GM23248 (cell line): ENCODE results near the gene TARP. TPM values are rescaled to one million over a fixed set of nuclear protein-coding genes. Genes with fewer than 3 reads are reported as not detected.

Source experiments
- DNase-seq: peaks from one replicate; pipeline ENCODE4 v3.0.0-alpha.2; 2015
- H2AFZ ChIP-seq: fragments of 200-600 bp; sonication (generic); 2 replicates; pipeline ENCODE4 v1.6.1; 2016; ENCODE audit warnings: antibody characterized with exemption
- H3F3A ChIP-seq: fragments of 200-600 bp; sonication (generic); 2 replicates; pipeline ENCODE4 v1.6.1; 2016; ENCODE audit warnings: mild to moderate bottlenecking, antibody characterized with exemption, mixed run types; ENCODE audit not compliant: insufficient read depth
- H3K27ac ChIP-seq: fragments of 200-600 bp; sonication (generic); 2 replicates; pipeline ENCODE4 v1.5.1; 2016; ENCODE audit warnings: mild to moderate bottlenecking
- H3K27me3 ChIP-seq: fragments of 200-600 bp; sonication (generic); replicated peaks from 2 replicates; pipeline ENCODE4 v1.6.1; 2016; ENCODE audit warnings: mild to moderate bottlenecking; ENCODE audit not compliant: insufficient read depth
- H3K36me3 ChIP-seq: fragments of 200-600 bp; sonication (generic); 2 replicates; pipeline ENCODE4 v1.6.1; 2016; ENCODE audit warnings: low read depth, mild to moderate bottlenecking
- H3K4me1 ChIP-seq: fragments of 200-600 bp; sonication (generic); 2 replicates; pipeline ENCODE4 v1.6.1; 2016; ENCODE audit warnings: mild to moderate bottlenecking; ENCODE audit not compliant: insufficient read depth
- H3K4me2 ChIP-seq: fragments of 200-600 bp; sonication (generic); one replicate; pipeline ENCODE4 v1.6.1; 2016; ENCODE audit warnings: mild to moderate bottlenecking; ENCODE audit not compliant: unreplicated experiment
- H3K4me3 ChIP-seq: fragments of 200-600 bp; sonication (generic); 2 replicates; pipeline ENCODE4 v1.5.1; 2016; ENCODE audit warnings: mild to moderate bottlenecking
- H3K79me2 ChIP-seq: fragments of 200-600 bp; sonication (generic); 2 replicates; pipeline ENCODE4 v1.6.1; 2016; ENCODE audit warnings: mild to moderate bottlenecking; ENCODE audit not compliant: insufficient read depth
- H3K9ac ChIP-seq: fragments of 200-600 bp; sonication (generic); 2 replicates; pipeline ENCODE4 v1.6.1; 2016; ENCODE audit warnings: mild to moderate bottlenecking
- H3K9me2 ChIP-seq: fragments of 200-600 bp; sonication (generic); 2 replicates; pipeline ENCODE4 v1.6.1; 2016; ENCODE audit warnings: mixed run types, mild to moderate bottlenecking, moderate library complexity; ENCODE audit not compliant: insufficient read depth
- H3K9me3 ChIP-seq: fragments of 200-600 bp; sonication (generic); one replicate; pipeline ENCODE4 v1.6.1; 2017; ENCODE audit warnings: low read depth
- H4K20me1 ChIP-seq: fragments of 200-600 bp; sonication (generic); 2 replicates; pipeline ENCODE4 v1.6.0; 2016; ENCODE audit not compliant: insufficient read depth
- EZH2 ChIP-seq: fragments of 200-600 bp; sonication (generic); IDR thresholded peaks from 2 replicates; pipeline ENCODE4 v1.6.1; 2018; ENCODE audit warnings: antibody characterized with exemption, mild to moderate bottlenecking; ENCODE audit not compliant: insufficient read depth, poor library complexity, severe bottlenecking
- EZH2phosphoT487 ChIP-seq: fragments of 200-600 bp; sonication (generic); IDR thresholded peaks from 2 replicates; pipeline ENCODE4 v1.6.1; 2018; ENCODE audit warnings: antibody characterized with exemption, moderate library complexity, mild to moderate bottlenecking, low read depth; ENCODE audit not compliant: insufficient read depth
- WGBS, 2 experiments: methylation state at CpG; one replicate each; pipeline ENCODE4 v1.1.6; 2015 to 2017; ENCODE audit warnings: low lambda C conversion rate in 2 of 2, low coverage in 1 of 2; ENCODE audit errors: missing lambda C conversion rate in 2 of 2; 5-methylcytosine and 5-hydroxymethylcytosine counted together
- in situ Hi-C: fragments of 300-500 bp; cut with MboI; formaldehyde crosslinking; loops from 2 replicates; pipeline ENCODE4 v1.15.0; 2020
- polyA plus RNA-seq: library from polyadenylated mRNA; unstranded; fragments of >200 nt; fragmentation: Nextera tagmentation; extraction: Ambion mirVana; gene quantifications from 2 replicates; pipeline ENCODE4 v1.2.1, GENCODE V29; 2016
- small RNA-seq: library from RNA; depleted of rRNA; stranded (forward); fragments of <200 nt; gene quantifications from one replicate; pipeline ENCODE3, GENCODE V24; 2014; ENCODE audit warnings: low read depth, low replicate concordance
- total RNA-seq: library from RNA; depleted of rRNA; stranded (reverse); fragments of >200 nt; shearing (Covaris generic); gene quantifications from 2 replicates; pipeline ENCODE4 v1.2.3, GENCODE V29; 2014; rRNA removed

Gene TARP

GRCh38 chr7:38215115-38215514 lies 58.3 kb downstream of the TARP start:
- no peaks in the 10 kb centered on the region; the same call in 1 of the 2 replicates for H3F3A ChIP-seq
- no peak overlapping the region for H3K4me3 ChIP-seq
- TF ChIP-seq EZH2phosphoT487 (no peak), EZH2 (no peak)
- no peaks in the 10 kb centered on the region for H4K20me1 ChIP-seq
- H3K9ac ChIP-seq: no peak overlapping the region
- in situ Hi-C loops: no loop called here
- H3K9me3 ChIP-seq: no peaks in the 10 kb centered on the region
- H3K9me2 ChIP-seq: no peaks in the 10 kb centered on the region
- H3K36me3 ChIP-seq: peaks cover 14% of the 10 kb centered on the region
- no peak overlapping the region for H3K4me2 ChIP-seq
- H3K79me2 ChIP-seq: peaks cover 20% of the 10 kb centered on the region; the same call in 1 of the 2 replicates
- H3K27ac ChIP-seq: no peak overlapping the region
- no peak overlapping the region for H2AFZ ChIP-seq
- H3K27me3 ChIP-seq: no peaks in the 10 kb centered on the region
- 53 to 57% methylated on average over 1 of the region's 1 CpG for WGBS, 2 experiments
- DNase-seq: peak; percentile 49
- peaks cover 3% of the 10 kb centered on the region; the same call in 1 of the 2 replicates for H3K4me1 ChIP-seq

DNA sequence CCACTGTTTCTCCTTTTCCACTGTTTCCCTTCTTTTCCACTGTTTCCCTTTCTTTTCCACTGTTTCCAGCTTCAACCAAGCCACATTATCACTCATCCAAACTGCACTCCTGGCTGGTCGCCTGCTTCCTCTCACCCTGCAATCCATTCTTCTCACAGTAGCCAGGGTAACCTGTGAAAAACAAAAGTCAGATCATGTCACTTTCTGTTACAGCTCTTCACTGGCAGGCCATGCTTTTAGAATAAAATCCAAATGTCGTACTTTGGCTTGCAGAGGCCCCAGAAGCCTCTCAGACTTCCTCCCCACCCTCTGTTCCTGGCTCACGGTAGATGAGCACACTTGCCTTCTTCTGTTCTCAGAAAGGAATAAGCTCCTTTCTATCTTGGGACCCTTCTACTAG lies 61.5 kb downstream of the TARP start:
- Histone ChIP-seq H3F3A (no peaks in the 10 kb centered on the region; the same call in 1 of the 2 replicates), H3K4me1 (peaks cover 3% of the 10 kb centered on the region; the same call in 1 of the 2 replicates), H2AFZ (no peak overlapping the region), H3K27me3 (no peaks in the 10 kb centered on the region), H3K36me3 (peaks cover 15% of the 10 kb centered on the region; the same call in 1 of the 2 replicates), H3K4me2 (no peak overlapping the region), H3K4me3 (no peak overlapping the region), H3K9me2 (no peaks in the 10 kb centered on the region), H4K20me1 (no peaks in the 10 kb centered on the region), H3K9ac (no peak overlapping the region), H3K9me3 (no peaks in the 10 kb centered on the region), H3K27ac (no peak overlapping the region), H3K79me2 (peaks cover 31% of the 10 kb centered on the region)
- in situ Hi-C loops: no loop called here
- DNase-seq: peak; percentile 21
- WGBS, 2 experiments: 38 to 45% methylated on average over 3 of the region's 3 CpGs
- TF ChIP-seq EZH2 (no peak), EZH2phosphoT487 (no peak)

- Histone ChIP-seq H3K4me3 (no peak overlapping the region), H3K9me3 (no peaks in the 10 kb centered on the region), H3K4me1 (peaks cover 3% of the 10 kb centered on the region; the same call in 1 of the 2 replicates), H3K4me2 (no peak overlapping the region), H4K20me1 (no peaks in the 10 kb centered on the region), H3F3A (no peaks in the 10 kb centered on the region; the same call in 1 of the 2 replicates), H3K9ac (no peak overlapping the region), H3K27me3 (no peaks in the 10 kb centered on the region), H2AFZ (no peak overlapping the region), H3K79me2 (peaks cover 36% of the 10 kb centered on the region), H3K27ac (no peak overlapping the region), H3K9me2 (no peaks in the 10 kb centered on the region), H3K36me3 (peaks cover 15% of the 10 kb centered on the region; the same call in 1 of the 2 replicates)
- WGBS, 2 experiments: 96 to 100% methylated on average over 1 of the region's 1 CpG
- TF ChIP-seq EZH2: no peak
- no peak for TF ChIP-seq EZH2phosphoT487
- in situ Hi-C loops: no loop called here
- DNase-seq: no peak
Measured at GRCh38 chr7:38211486-38211885, 62.0 kb downstream of the TARP start.

Small RNA genes within 50 kb of the gene (small RNA-seq; reads per million reads assigned to genes)
- gene TRGJ1: not detected
- not detected for gene TRGJ2
- not detected for gene TRGJP
- gene TRGJP1: not detected
- not detected for gene TRGJP2
- not detected for gene TRGVA

Other genes with a start within 250 kb of the TARP start
- gene STARD3NL, start 95.4 kb downstream of the TARP start, total RNA-seq: 44.8 and 68.1 TPM in 2 replicates
- gene STARD3NL, start 95.4 kb downstream of the TARP start, polyA plus RNA-seq: 64.0 and 66.3 TPM in 2 replicates